Activated naive CD8-positive, alpha-beta T cell treated with anti-CD3 and anti-CD28 coated beads, Interleukin-2, amount 50 U/mL, for 16 hours (primary cell): ENCODE data around the gene UPF2.
A peak's percentile ranks its signal among the peaks of the same experiment; 100 is the strongest.
"Not testable (repeated sequence)": the region's sequence is repeated elsewhere in the genome, so short reads cannot be mapped to it uniquely, and the experiment has no call there.

Experiments used
- DNase-seq: peaks from one replicate; pipeline ENCODE4 v3.0.0-alpha.2; 2020; ENCODE audit warnings: low read depth, low spot score

UPF2 gene

GRCh38 chr10:12042409-12042796 is 206 bp downstream of the UPF2 start:
- peak; percentile 30 for DNase-seq

GRCh38 chr10:12041766-12042408 is 722 bp downstream of the UPF2 start:
- no peak for DNase-seq

GRCh38 chr10:12036073-12036655 is 6.4 kb downstream of the UPF2 start:
- DNase-seq = no peak

GRCh38 chr10:12031404-12031803 is 11.2 kb downstream of the UPF2 start:
- no peak for DNase-seq

- no peak for DNase-seq
These were observed 15.1 kb downstream of the UPF2 start for GRCh38 chr10:12027539-12027938.

GRCh38 chr10:12025591-12025990 is 17.0 kb downstream of the UPF2 start:
- no peak for DNase-seq

- no peak for DNase-seq
These were observed 19.9 kb downstream of the UPF2 start for GRCh38 chr10:12022580-12023257.

GRCh38 chr10:12020574-12020973 is 22.0 kb downstream of the UPF2 start:
- no peak for DNase-seq

GRCh38 chr10:12019283-12019971 is 23.2 kb downstream of the UPF2 start:
- no peak for DNase-seq

GRCh38 chr10:12018438-12019282 is 23.9 kb downstream of the UPF2 start:
- DNase-seq = no peak

GRCh38 chr10:12013926-12014325 is 28.7 kb downstream of the UPF2 start:
- DNase-seq = no peak

GRCh38 chr10:12013391-12013790 is 29.2 kb downstream of the UPF2 start:
- not testable (repeated sequence) for DNase-seq

- DNase-seq = no peak
These were observed 32.3 kb downstream of the UPF2 start for GRCh38 chr10:12010353-12010752.

GRCh38 chr10:12008842-12009241 is 33.8 kb downstream of the UPF2 start:
- DNase-seq = not testable (repeated sequence)

- no peak for DNase-seq
These were observed 35.9 kb downstream of the UPF2 start for GRCh38 chr10:12006671-12007070.

- no peak for DNase-seq
These were observed 48.7 kb downstream of the UPF2 start for GRCh38 chr10:11993834-11994468.

- no peak for DNase-seq
These were observed 53.7 kb downstream of the UPF2 start for GRCh38 chr10:11988924-11989323.

- peak; percentile 41 for DNase-seq
These were observed 55.9 kb downstream of the UPF2 start for GRCh38 chr10:11986593-11987216.

GRCh38 chr10:11982253-11982652 is 60.4 kb downstream of the UPF2 start:
- no peak for DNase-seq

GRCh38 chr10:11975795-11976194 is 66.8 kb downstream of the UPF2 start:
- DNase-seq = no peak

GRCh38 chr10:11972523-11972922 is 70.1 kb downstream of the UPF2 start:
- not testable (repeated sequence) for DNase-seq
